Liver (tissue), 9 donors: ENCODE results near the gene EPHB2. TPM values are rescaled to one million over a fixed set of nuclear protein-coding genes. Genes with fewer than 3 reads are reported as not detected.

ENCODE experiments used
- DNase-seq: peaks from one replicate; pipeline ENCODE4 v3.0.0-alpha.2; 2017; ENCODE audit warnings: low spot score
- H3K27ac ChIP-seq, 2 donors: one replicate each; pipeline ENCODE4 v1.7.0; 2013; ENCODE audit warnings: inconsistent platforms in 2 of 2, low read length in 2 of 2, control low read depth in 1 of 2, low read depth in 1 of 2, mild to moderate bottlenecking in 1 of 2
- H3K27me3 ChIP-seq, 4 donors: one replicate each; pipeline versions ENCODE4 v1.6.1 to v1.7.0; 2013; ENCODE audit warnings: low read length in 3 of 4, inconsistent platforms in 1 of 4, mild to moderate bottlenecking in 1 of 4, moderate library complexity in 1 of 4; ENCODE audit not compliant: control insufficient read depth in 4 of 4, insufficient read depth in 4 of 4
- H3K36me3 ChIP-seq, 4 donors: one replicate each; pipeline versions ENCODE4 v1.6.1 to v1.7.0; 2013; ENCODE audit warnings: low read length in 3 of 4, mild to moderate bottlenecking in 3 of 4, low read depth in 1 of 4, moderate library complexity in 1 of 4; ENCODE audit not compliant: control insufficient read depth in 4 of 4, insufficient read depth in 3 of 4
- H3K4me1 ChIP-seq, 4 donors: one replicate each; pipeline versions ENCODE4 v1.6.1 to v1.7.0; 2013; ENCODE audit warnings: low read length in 3 of 4, mild to moderate bottlenecking in 3 of 4, moderate library complexity in 1 of 4; ENCODE audit not compliant: control insufficient read depth in 4 of 4, insufficient read depth in 4 of 4
- H3K4me3 ChIP-seq, 3 donors: one replicate each; pipeline versions ENCODE4 v1.6.1 to v1.7.0; 2013; ENCODE audit warnings: low read length in 3 of 3, control low read depth in 1 of 3, low read depth in 1 of 3, mild to moderate bottlenecking in 1 of 3
- H3K9ac ChIP-seq, 2 donors: one replicate each; pipeline ENCODE4 v1.7.0; 2013; ENCODE audit warnings: low read length in 2 of 2, mild to moderate bottlenecking in 2 of 2, moderate library complexity in 2 of 2, control low read depth in 1 of 2, low read depth in 1 of 2
- H3K9me3 ChIP-seq, 4 donors: one replicate each; pipeline versions ENCODE4 v1.6.1 to v1.7.0; 2013; ENCODE audit warnings: low read length in 3 of 4; ENCODE audit not compliant: control insufficient read depth in 4 of 4
- EGR1 ChIP-seq, 2 donors: IDR thresholded peaks; 2 replicates each; pipeline ENCODE4 v1.6.1; 2016 to 2018; ENCODE audit warnings: antibody characterized with exemption in 2 of 2, low read depth in 2 of 2
- FOXA1 ChIP-seq: IDR thresholded peaks from 2 replicates; pipeline ENCODE4 v1.6.1; 2016; ENCODE audit warnings: antibody characterized with exemption
- GABPA ChIP-seq, 2 donors: IDR thresholded peaks in 1 of 2; conservative IDR thresholded peaks in 1 of 2; 2 replicates each; pipeline ENCODE4 v1.6.1; 2016; ENCODE audit warnings: antibody characterized with exemption in 2 of 2, mild to moderate bottlenecking in 1 of 2, moderate library complexity in 1 of 2
- NR2F2 ChIP-seq: IDR thresholded peaks from 2 replicates; pipeline ENCODE4 v1.6.1; 2016; ENCODE audit warnings: antibody characterized with exemption
- RAD21 ChIP-seq, 2 donors: IDR thresholded peaks; 2 replicates each; pipeline ENCODE4 v1.6.1; 2016; ENCODE audit warnings: antibody characterized with exemption in 2 of 2, mild to moderate bottlenecking in 2 of 2
- RXRA ChIP-seq, 2 donors: IDR thresholded peaks; 2 replicates each; pipeline ENCODE4 v1.6.1; 2017 to 2018; ENCODE audit warnings: antibody characterized with exemption in 2 of 2, mild to moderate bottlenecking in 1 of 2
- SP1 ChIP-seq: IDR thresholded peaks from 2 replicates; pipeline ENCODE4 v1.6.1; 2018; ENCODE audit warnings: antibody characterized with exemption, mild to moderate bottlenecking
- TAF1 ChIP-seq: conservative IDR thresholded peaks from 2 replicates; pipeline ENCODE4 v1.6.1; 2016; ENCODE audit warnings: antibody characterized with exemption, mild to moderate bottlenecking
- WGBS: extraction: QIAGEN DNeasy Blood & Tissue Kit; methylation state at CpG from one replicate; pipeline ENCODE4 v1.1.7; 2013; 5-methylcytosine and 5-hydroxymethylcytosine counted together
- polyA plus RNA-seq, 2 donors: library from polyadenylated mRNA; stranded (reverse) in 1 of 2; unstranded in 1 of 2; fragments of 200-250 nt in 1 of 2; fragments of >200 nt in 1 of 2; fragmentation: Nextera tagmentation in 1 of 2; extraction: Ambion mirVana in 1 of 2; gene quantifications; one replicate each; pipeline versions ENCODE4 v1.2.1 to v1.2.3, GENCODE V29; 2013 to 2015
- total RNA-seq, 2 donors: library from RNA; depleted of rRNA; stranded (reverse); fragments of >200 nt; gene quantifications; one replicate each; pipeline ENCODE4 v1.2.3, GENCODE V29; 2014
- TF ChIP-seq, protein P1 (sequence below): IDR thresholded peaks from 2 replicates; pipeline ENCODE4 v1.6.1; 2016; ENCODE audit warnings: antibody characterized with exemption
- TF ChIP-seq, protein P2 (sequence below): fragments of 150-350 bp; IDR thresholded peaks from 2 replicates; pipeline ENCODE4 v1.5.1; 2017; ENCODE audit warnings: improper control_type of control experiment, low read depth, low read length; ENCODE audit not compliant: missing input control
- TF ChIP-seq, protein P3 (sequence below): IDR thresholded peaks from 2 replicates; pipeline ENCODE4 v1.6.1; 2016; ENCODE audit warnings: antibody characterized with exemption
- TF ChIP-seq, protein P4 (sequence below): IDR thresholded peaks from 2 replicates; pipeline ENCODE4 v1.6.1; 2016; ENCODE audit warnings: antibody characterized with exemption, mild to moderate bottlenecking
- TF ChIP-seq, protein P5 (sequence below): IDR thresholded peaks from 2 replicates; pipeline ENCODE4 v1.6.1; 2016; ENCODE audit warnings: antibody characterized with exemption
- donor health status: healthy.
- donor health status: healthy.
- donor health status: healthy.
- donor health status: healthy.
- donor health status: healthy.

The EPHB2 gene
- total and polyA plus RNA-seq, 4 donors, result 0.07 to 1.0 (median 0.38) TPM

DNA sequence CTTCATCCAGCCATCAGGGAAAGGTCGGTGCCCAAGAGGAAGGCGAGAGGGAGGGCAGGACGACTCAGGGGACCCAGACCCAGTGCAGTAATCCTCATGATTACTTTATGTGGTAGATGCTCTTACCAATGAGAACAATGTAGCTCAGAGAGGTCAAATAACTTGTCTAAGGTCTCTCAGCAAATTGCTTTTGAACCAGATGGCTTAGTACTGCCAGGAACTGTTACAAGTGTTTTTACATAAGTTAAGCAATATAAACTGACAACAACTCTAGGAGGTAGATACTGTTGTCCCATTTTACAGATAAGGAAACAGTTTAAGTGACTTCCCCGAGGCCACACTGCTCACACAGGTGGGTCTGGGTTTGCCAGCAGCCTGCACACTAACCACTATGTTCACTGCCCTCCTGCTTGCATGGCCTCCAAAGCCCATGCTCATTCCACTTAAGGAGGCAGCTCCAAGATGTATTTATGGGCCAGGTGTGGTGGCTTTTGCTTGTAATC is 150.3 kb downstream of the EPHB2 start:
- H3K9ac ChIP-seq, result no peak overlapping the region
- H3K4me1 ChIP-seq, result no peaks in the 10 kb centered on the region
- H3K4me3 ChIP-seq, result no peak overlapping the region
- DNase-seq, result no peak
- WGBS, result 88% methylated on average over 4 of the region's 4 CpGs
- H3K36me3 ChIP-seq, result no peaks in the 10 kb centered on the region
- H3K9me3 ChIP-seq, result no peaks in the 10 kb centered on the region
- H3K27me3 ChIP-seq, result no peaks in the 10 kb centered on the region
- TF ChIP-seq, protein P1, sequence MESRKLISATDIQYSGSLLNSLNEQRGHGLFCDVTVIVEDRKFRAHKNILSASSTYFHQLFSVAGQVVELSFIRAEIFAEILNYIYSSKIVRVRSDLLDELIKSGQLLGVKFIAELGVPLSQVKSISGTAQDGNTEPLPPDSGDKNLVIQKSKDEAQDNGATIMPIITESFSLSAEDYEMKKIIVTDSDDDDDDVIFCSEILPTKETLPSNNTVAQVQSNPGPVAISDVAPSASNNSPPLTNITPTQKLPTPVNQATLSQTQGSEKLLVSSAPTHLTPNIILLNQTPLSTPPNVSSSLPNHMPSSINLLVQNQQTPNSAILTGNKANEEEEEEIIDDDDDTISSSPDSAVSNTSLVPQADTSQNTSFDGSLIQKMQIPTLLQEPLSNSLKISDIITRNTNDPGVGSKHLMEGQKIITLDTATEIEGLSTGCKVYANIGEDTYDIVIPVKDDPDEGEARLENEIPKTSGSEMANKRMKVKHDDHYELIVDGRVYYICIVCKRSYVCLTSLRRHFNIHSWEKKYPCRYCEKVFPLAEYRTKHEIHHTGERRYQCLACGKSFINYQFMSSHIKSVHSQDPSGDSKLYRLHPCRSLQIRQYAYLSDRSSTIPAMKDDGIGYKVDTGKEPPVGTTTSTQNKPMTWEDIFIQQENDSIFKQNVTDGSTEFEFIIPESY, result no peak
- TF ChIP-seq TAF1, result no peak
- no peak for TF ChIP-seq FOXA1
- no peak for TF ChIP-seq GABPA (IDR thresholded peaks at IDR 0.05 in 1 of 2, conservative IDR thresholded peaks at IDR 0.05 in 1 of 2)
- H3K27ac ChIP-seq, result no peak overlapping the region

DNA sequence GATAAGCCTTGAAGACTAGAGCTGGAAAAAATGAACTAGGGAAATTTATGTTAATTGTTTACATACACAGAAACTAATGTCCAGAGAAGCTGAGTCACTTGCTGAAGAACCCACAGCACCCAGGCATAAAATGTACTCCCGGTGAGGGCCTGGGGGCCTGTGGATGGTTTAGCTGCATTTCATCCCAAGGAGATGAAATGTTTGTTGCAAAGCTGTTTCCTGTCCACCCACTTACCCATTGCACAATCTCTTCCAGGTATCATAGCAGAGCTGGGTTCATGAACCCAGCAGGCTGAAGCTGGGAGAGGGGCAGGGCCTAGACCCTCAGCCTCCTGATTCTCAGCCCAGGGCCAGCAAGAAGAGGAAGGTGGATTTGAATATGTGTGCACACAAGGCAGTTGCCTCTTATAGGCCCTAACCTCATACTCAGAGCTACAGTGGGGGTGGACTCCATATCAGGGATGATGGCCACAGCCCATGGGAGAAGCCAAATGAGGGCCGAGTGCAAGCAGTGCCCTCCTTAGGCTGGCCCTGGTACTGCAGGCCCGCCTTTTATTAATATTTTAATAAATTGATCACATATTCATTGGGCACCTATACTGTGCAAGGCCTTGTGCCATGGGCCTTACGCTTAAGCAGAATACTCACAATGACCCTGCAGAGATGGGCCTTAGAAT is 151.3 kb downstream of the EPHB2 start:
- TF ChIP-seq RAD21 (IDR thresholded peaks at IDR 0.05) (peak; percentile 80 to 85), RXRA (IDR thresholded peaks at IDR 0.05) (peak; percentile 17 to 58)
- TF ChIP-seq, protein P2, sequence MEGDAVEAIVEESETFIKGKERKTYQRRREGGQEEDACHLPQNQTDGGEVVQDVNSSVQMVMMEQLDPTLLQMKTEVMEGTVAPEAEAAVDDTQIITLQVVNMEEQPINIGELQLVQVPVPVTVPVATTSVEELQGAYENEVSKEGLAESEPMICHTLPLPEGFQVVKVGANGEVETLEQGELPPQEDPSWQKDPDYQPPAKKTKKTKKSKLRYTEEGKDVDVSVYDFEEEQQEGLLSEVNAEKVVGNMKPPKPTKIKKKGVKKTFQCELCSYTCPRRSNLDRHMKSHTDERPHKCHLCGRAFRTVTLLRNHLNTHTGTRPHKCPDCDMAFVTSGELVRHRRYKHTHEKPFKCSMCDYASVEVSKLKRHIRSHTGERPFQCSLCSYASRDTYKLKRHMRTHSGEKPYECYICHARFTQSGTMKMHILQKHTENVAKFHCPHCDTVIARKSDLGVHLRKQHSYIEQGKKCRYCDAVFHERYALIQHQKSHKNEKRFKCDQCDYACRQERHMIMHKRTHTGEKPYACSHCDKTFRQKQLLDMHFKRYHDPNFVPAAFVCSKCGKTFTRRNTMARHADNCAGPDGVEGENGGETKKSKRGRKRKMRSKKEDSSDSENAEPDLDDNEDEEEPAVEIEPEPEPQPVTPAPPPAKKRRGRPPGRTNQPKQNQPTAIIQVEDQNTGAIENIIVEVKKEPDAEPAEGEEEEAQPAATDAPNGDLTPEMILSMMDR, result peak; percentile 71
- TF ChIP-seq, protein P3, sequence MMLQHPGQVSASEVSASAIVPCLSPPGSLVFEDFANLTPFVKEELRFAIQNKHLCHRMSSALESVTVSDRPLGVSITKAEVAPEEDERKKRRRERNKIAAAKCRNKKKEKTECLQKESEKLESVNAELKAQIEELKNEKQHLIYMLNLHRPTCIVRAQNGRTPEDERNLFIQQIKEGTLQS, result no peak
- Histone ChIP-seq H3K27ac (no peak overlapping the region), H3K4me3 (no peak overlapping the region), H3K9me3 (no peaks in the 10 kb centered on the region), H3K9ac (no peak overlapping the region), H3K4me1 (no peaks in the 10 kb centered on the region), H3K27me3 (no peaks in the 10 kb centered on the region), H3K36me3 (no peaks in the 10 kb centered on the region)
- no peak for DNase-seq
- WGBS, result 71% methylated on average over 4 of the region's 4 CpGs

DNA sequence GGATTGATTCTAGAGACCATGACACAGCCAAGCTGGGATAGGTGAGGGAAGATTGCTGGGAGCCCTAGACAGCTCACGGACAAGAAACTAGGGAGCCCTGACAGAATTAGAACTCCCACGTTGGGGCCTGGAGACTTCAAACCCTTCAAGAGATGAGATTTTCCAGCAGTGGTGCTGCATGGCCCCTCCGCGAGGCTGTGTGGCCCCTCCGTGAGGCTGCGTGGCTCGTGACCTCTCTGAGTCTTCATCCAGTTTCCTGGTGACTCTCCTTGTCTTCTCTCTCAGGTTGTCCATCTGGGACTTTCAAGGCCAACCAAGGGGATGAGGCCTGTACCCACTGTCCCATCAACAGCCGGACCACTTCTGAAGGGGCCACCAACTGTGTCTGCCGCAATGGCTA is 152.1 kb downstream of the EPHB2 start:
- Histone ChIP-seq H3K4me3 (no peak overlapping the region), H3K27ac (no peak overlapping the region), H3K27me3 (no peaks in the 10 kb centered on the region), H3K4me1 (no peaks in the 10 kb centered on the region), H3K36me3 (no peaks in the 10 kb centered on the region), H3K9me3 (no peaks in the 10 kb centered on the region), H3K9ac (no peak overlapping the region)
- no peak for DNase-seq
- 96% methylated on average over 9 of the region's 9 CpGs for WGBS
- TF ChIP-seq GABPA (IDR thresholded peaks at IDR 0.05 in 1 of 2, conservative IDR thresholded peaks at IDR 0.05 in 1 of 2) (no peak), TAF1 (no peak), RAD21 (IDR thresholded peaks at IDR 0.05) (no peak), RXRA (IDR thresholded peaks at IDR 0.05) (no peak), EGR1 (IDR thresholded peaks at IDR 0.05; ENCODE audit: low read depth in 2 of 2) (no peak), NR2F2 (no peak), SP1 (no peak)
- TF ChIP-seq, protein P4, sequence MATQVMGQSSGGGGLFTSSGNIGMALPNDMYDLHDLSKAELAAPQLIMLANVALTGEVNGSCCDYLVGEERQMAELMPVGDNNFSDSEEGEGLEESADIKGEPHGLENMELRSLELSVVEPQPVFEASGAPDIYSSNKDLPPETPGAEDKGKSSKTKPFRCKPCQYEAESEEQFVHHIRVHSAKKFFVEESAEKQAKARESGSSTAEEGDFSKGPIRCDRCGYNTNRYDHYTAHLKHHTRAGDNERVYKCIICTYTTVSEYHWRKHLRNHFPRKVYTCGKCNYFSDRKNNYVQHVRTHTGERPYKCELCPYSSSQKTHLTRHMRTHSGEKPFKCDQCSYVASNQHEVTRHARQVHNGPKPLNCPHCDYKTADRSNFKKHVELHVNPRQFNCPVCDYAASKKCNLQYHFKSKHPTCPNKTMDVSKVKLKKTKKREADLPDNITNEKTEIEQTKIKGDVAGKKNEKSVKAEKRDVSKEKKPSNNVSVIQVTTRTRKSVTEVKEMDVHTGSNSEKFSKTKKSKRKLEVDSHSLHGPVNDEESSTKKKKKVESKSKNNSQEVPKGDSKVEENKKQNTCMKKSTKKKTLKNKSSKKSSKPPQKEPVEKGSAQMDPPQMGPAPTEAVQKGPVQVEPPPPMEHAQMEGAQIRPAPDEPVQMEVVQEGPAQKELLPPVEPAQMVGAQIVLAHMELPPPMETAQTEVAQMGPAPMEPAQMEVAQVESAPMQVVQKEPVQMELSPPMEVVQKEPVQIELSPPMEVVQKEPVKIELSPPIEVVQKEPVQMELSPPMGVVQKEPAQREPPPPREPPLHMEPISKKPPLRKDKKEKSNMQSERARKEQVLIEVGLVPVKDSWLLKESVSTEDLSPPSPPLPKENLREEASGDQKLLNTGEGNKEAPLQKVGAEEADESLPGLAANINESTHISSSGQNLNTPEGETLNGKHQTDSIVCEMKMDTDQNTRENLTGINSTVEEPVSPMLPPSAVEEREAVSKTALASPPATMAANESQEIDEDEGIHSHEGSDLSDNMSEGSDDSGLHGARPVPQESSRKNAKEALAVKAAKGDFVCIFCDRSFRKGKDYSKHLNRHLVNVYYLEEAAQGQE, result no peak
- TF ChIP-seq, protein P1, result no peak
- TF ChIP-seq, protein P5, sequence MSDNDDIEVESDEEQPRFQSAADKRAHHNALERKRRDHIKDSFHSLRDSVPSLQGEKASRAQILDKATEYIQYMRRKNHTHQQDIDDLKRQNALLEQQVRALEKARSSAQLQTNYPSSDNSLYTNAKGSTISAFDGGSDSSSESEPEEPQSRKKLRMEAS, result no peak
